WTC11 (cell line): Measurements from ENCODE around the gene HACD1. TPM values are rescaled to one million over a fixed set of nuclear protein-coding genes. Genes with fewer than 3 reads are reported as not detected.

Source experiments
- ATAC-seq: fragments of 200-7000 bp; cut with Tn5 transposase; 2 replicates; pipeline ENCODE4 v1.10.0; 2021; ENCODE audit warnings: mild to moderate bottlenecking, moderate library complexity
- CTCF ChIA-PET: fragments of 300-600 bp; sonication (Branson Sonifier 250); formaldehyde crosslinking; loops from one replicate; lab custom pipeline; 2021; ENCODE audit warnings: antibody characterized with exemption; lab: Charles Lee
- POLR2A ChIA-PET: fragments of 350-600 bp; sonication (Branson Sonifier 250); formaldehyde crosslinking; loops from one replicate; lab custom pipeline; 2021; ENCODE audit warnings: antibody characterized with exemption; lab: Charles Lee
- DNase-seq: peaks from one replicate; pipeline ENCODE4 v3.0.0; 2021; ENCODE audit warnings: low spot score
- H3K27ac Mint-ChIP-seq: 2 replicates; pipeline ENCODE4 v1.8.0; 2021; ENCODE audit warnings: mixed read lengths
- H3K27me3 Mint-ChIP-seq: 2 replicates; pipeline ENCODE4 v1.8.0; 2021; ENCODE audit warnings: low read depth, mild to moderate bottlenecking, moderate library complexity, mixed read lengths
- H3K36me3 Mint-ChIP-seq: 2 replicates; pipeline ENCODE4 v1.8.0; 2021; ENCODE audit warnings: mixed read lengths
- H3K4me1 Mint-ChIP-seq: 2 replicates; pipeline ENCODE4 v1.8.0; 2022; ENCODE audit warnings: mixed read lengths
- H3K4me3 Mint-ChIP-seq: 2 replicates; pipeline ENCODE4 v1.8.0; 2021; ENCODE audit warnings: mild to moderate bottlenecking, moderate library complexity, mixed read lengths
- H3K9me3 Mint-ChIP-seq: 2 replicates; pipeline ENCODE4 v1.8.0; 2021; ENCODE audit warnings: mixed read lengths
- CBFB ChIP-seq: sonication (generic); formaldehyde crosslinking; IDR thresholded peaks from 2 replicates; pipeline ENCODE4 v1.8.1; 2022; ENCODE audit warnings: mild to moderate bottlenecking, low read depth, missing genetic modification reagents
- CREB1 ChIP-seq: sonication (generic); formaldehyde crosslinking; IDR thresholded peaks from 2 replicates; pipeline ENCODE4 v1.8.0; 2023; ENCODE audit warnings: mild to moderate bottlenecking, missing genetic modification reagents
- ELF4 ChIP-seq: sonication (generic); formaldehyde crosslinking; IDR thresholded peaks from 2 replicates; pipeline ENCODE4 v1.8.1; 2022; ENCODE audit warnings: low read depth, mild to moderate bottlenecking, moderate library complexity, missing genetic modification reagents
- FOXJ3 ChIP-seq: sonication (generic); formaldehyde crosslinking; IDR thresholded peaks from 2 replicates; pipeline ENCODE4 v1.9.0; 2021; ENCODE audit warnings: missing genetic modification reagents, mild to moderate bottlenecking, borderline replicate concordance
- GTF2I ChIP-seq: fragments of 250-450 bp; sonication (Bioruptor Pico); conservative IDR thresholded peaks from 2 replicates; pipeline ENCODE4 v1.4.0; 2021; ENCODE audit warnings: mild to moderate bottlenecking
- JUN ChIP-seq: sonication (generic); formaldehyde crosslinking; IDR thresholded peaks from 2 replicates; pipeline ENCODE4 v1.8.0; 2023; ENCODE audit warnings: mild to moderate bottlenecking, missing genetic modification reagents
- MXD4 ChIP-seq: fragments of 250-450 bp; sonication (Bioruptor Pico); IDR thresholded peaks from 2 replicates; pipeline ENCODE4 v1.8.0; 2021; ENCODE audit warnings: mild to moderate bottlenecking, moderate library complexity, borderline replicate concordance
- NFATC4 ChIP-seq: fragments of 250-450 bp; sonication (Bioruptor Pico); IDR thresholded peaks from 2 replicates; pipeline ENCODE4 v1.9.0; 2021; ENCODE audit warnings: mild to moderate bottlenecking
- NR3C1 ChIP-seq: sonication (generic); formaldehyde crosslinking; conservative IDR thresholded peaks from 2 replicates; pipeline ENCODE4 v1.8.1; 2023; ENCODE audit warnings: low read depth, mild to moderate bottlenecking, missing genetic modification reagents
- RORB ChIP-seq: fragments of 250-450 bp; sonication (Bioruptor Pico); IDR thresholded peaks from 2 replicates; pipeline ENCODE4 v1.9.0; 2021; ENCODE audit warnings: mild to moderate bottlenecking
- SOX15 ChIP-seq: fragments of 250-450 bp; sonication (Bioruptor Pico); IDR thresholded peaks from 2 replicates; pipeline ENCODE4 v1.9.0; 2021; ENCODE audit warnings: mild to moderate bottlenecking
- TEAD1 ChIP-seq: sonication (generic); formaldehyde crosslinking; IDR thresholded peaks from 2 replicates; pipeline ENCODE4 v1.8.0; 2022; ENCODE audit warnings: mild to moderate bottlenecking, missing genetic modification reagents
- TP53 ChIP-seq: sonication (generic); formaldehyde crosslinking; IDR thresholded peaks from 2 replicates; pipeline ENCODE4 v1.8.1; 2023; ENCODE audit warnings: mild to moderate bottlenecking, missing genetic modification reagents
- ZNF121 ChIP-seq: sonication (generic); formaldehyde crosslinking; IDR thresholded peaks from 2 replicates; pipeline ENCODE4 v1.8.0; 2023; ENCODE audit warnings: missing genetic modification reagents
- ZNF232 ChIP-seq: sonication (generic); formaldehyde crosslinking; IDR thresholded peaks from 2 replicates; pipeline ENCODE4 v1.8.0; 2022; ENCODE audit warnings: mild to moderate bottlenecking, missing genetic modification reagents
- total RNA-seq: library from RNA; stranded (reverse); gene quantifications from 3 replicates; pipeline ENCODE4 v1.2.3, GENCODE V29; 2021
- TF ChIP-seq, protein P1 (sequence below): sonication (generic); formaldehyde crosslinking; IDR thresholded peaks from 2 replicates; pipeline ENCODE4 v1.8.1; 2023; ENCODE audit warnings: mild to moderate bottlenecking, missing genetic modification reagents, borderline replicate concordance
- TF ChIP-seq, protein P2 (sequence below): sonication (generic); formaldehyde crosslinking; IDR thresholded peaks from 2 replicates; pipeline ENCODE4 v1.8.0; 2022; ENCODE audit warnings: missing genetic modification reagents
- TF ChIP-seq, protein P3 (sequence below): sonication (generic); formaldehyde crosslinking; IDR thresholded peaks from 2 replicates; pipeline ENCODE4 v1.8.1; 2022; ENCODE audit warnings: mild to moderate bottlenecking, moderate library complexity, missing genetic modification reagents
- TF ChIP-seq, protein P4 (sequence below): sonication (generic); formaldehyde crosslinking; IDR thresholded peaks from 2 replicates; pipeline ENCODE4 v1.8.0; 2022; ENCODE audit warnings: mild to moderate bottlenecking, missing genetic modification reagents

The HACD1 gene
- total RNA-seq, 1 experiment from 2014 or later = 18.6 TPM

DNA sequence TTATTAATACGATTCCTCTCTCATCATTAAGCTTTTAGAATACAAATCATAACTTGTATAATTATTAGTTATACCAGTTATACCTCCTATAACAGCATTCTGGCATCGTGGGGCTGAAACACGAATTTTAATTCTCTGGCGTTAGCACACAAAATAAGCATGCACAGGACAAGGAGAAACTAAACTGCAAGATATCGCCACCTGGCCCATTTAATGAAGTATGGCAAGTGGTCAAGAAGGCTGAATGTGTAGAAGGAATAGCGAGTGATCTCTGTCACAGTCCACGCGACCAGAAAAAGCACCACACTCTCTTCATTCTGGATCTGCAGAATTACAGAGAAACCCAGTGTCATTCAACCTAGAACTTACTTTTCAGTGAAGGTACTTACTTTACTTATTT is 18.1 kb downstream of the HACD1 start (continued):
- TF ChIP-seq, protein P1, sequence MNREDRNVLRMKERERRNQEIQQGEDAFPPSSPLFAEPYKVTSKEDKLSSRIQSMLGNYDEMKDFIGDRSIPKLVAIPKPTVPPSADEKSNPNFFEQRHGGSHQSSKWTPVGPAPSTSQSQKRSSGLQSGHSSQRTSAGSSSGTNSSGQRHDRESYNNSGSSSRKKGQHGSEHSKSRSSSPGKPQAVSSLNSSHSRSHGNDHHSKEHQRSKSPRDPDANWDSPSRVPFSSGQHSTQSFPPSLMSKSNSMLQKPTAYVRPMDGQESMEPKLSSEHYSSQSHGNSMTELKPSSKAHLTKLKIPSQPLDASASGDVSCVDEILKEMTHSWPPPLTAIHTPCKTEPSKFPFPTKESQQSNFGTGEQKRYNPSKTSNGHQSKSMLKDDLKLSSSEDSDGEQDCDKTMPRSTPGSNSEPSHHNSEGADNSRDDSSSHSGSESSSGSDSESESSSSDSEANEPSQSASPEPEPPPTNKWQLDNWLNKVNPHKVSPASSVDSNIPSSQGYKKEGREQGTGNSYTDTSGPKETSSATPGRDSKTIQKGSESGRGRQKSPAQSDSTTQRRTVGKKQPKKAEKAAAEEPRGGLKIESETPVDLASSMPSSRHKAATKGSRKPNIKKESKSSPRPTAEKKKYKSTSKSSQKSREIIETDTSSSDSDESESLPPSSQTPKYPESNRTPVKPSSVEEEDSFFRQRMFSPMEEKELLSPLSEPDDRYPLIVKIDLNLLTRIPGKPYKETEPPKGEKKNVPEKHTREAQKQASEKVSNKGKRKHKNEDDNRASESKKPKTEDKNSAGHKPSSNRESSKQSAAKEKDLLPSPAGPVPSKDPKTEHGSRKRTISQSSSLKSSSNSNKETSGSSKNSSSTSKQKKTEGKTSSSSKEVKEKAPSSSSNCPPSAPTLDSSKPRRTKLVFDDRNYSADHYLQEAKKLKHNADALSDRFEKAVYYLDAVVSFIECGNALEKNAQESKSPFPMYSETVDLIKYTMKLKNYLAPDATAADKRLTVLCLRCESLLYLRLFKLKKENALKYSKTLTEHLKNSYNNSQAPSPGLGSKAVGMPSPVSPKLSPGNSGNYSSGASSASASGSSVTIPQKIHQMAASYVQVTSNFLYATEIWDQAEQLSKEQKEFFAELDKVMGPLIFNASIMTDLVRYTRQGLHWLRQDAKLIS (CRISPR knock-in tag) = no peak
- TF ChIP-seq, protein P2, sequence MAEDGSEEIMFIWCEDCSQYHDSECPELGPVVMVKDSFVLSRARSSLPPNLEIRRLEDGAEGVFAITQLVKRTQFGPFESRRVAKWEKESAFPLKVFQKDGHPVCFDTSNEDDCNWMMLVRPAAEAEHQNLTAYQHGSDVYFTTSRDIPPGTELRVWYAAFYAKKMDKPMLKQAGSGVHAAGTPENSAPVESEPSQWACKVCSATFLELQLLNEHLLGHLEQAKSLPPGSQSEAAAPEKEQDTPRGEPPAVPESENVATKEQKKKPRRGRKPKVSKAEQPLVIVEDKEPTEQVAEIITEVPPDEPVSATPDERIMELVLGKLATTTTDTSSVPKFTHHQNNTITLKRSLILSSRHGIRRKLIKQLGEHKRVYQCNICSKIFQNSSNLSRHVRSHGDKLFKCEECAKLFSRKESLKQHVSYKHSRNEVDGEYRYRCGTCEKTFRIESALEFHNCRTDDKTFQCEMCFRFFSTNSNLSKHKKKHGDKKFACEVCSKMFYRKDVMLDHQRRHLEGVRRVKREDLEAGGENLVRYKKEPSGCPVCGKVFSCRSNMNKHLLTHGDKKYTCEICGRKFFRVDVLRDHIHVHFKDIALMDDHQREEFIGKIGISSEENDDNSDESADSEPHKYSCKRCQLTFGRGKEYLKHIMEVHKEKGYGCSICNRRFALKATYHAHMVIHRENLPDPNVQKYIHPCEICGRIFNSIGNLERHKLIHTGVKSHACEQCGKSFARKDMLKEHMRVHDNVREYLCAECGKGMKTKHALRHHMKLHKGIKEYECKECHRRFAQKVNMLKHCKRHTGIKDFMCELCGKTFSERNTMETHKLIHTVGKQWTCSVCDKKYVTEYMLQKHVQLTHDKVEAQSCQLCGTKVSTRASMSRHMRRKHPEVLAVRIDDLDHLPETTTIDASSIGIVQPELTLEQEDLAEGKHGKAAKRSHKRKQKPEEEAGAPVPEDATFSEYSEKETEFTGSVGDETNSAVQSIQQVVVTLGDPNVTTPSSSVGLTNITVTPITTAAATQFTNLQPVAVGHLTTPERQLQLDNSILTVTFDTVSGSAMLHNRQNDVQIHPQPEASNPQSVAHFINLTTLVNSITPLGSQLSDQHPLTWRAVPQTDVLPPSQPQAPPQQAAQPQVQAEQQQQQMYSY (CRISPR knock-in tag) = no peak
- TF ChIP-seq ZNF232 (CRISPR knock-in tag) (no peak), ZNF121 (CRISPR knock-in tag) (no peak), JUN (no peak)
- TF ChIP-seq, protein P3, sequence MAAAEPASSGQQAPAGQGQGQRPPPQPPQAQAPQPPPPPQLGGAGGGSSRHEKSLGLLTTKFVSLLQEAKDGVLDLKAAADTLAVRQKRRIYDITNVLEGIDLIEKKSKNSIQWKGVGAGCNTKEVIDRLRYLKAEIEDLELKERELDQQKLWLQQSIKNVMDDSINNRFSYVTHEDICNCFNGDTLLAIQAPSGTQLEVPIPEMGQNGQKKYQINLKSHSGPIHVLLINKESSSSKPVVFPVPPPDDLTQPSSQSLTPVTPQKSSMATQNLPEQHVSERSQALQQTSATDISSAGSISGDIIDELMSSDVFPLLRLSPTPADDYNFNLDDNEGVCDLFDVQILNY = no peak
- TF ChIP-seq, protein P4, sequence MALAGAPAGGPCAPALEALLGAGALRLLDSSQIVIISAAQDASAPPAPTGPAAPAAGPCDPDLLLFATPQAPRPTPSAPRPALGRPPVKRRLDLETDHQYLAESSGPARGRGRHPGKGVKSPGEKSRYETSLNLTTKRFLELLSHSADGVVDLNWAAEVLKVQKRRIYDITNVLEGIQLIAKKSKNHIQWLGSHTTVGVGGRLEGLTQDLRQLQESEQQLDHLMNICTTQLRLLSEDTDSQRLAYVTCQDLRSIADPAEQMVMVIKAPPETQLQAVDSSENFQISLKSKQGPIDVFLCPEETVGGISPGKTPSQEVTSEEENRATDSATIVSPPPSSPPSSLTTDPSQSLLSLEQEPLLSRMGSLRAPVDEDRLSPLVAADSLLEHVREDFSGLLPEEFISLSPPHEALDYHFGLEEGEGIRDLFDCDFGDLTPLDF = no peak

DNA sequence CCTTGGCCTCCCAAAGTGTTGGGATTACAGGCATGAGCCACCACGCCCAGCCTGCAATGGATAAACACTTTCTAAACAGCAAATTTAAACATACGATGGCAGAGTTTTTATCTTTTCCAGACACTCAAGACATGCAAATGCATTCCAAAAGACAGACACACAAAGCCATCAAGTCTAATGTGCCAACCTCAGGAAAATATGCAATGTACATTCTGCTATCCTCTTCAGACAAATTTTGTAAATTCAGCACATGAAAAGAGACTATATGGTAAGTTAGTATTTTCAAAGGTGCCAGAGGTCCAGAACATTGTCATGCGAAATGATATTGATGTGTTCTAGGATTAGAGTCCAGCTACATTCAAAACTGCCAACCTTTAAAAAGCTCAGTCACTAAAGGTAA is 19.8 kb downstream of the HACD1 start:
- no peak for DNase-seq
- TF ChIP-seq FOXJ3 (CRISPR knock-in tag) (no peak), CBFB (no peak), NFATC4 (CRISPR knock-in tag) (no peak), RORB (CRISPR knock-in tag) (no peak), ZNF232 (CRISPR knock-in tag) (no peak), NR3C1 (CRISPR knock-in tag) (no peak), SOX15 (CRISPR knock-in tag) (no peak), GTF2I (CRISPR knock-in tag) (no peak), TEAD1 (no peak), TP53 (no peak), CREB1 (no peak), MXD4 (no peak), ZNF121 (CRISPR knock-in tag) (no peak), ELF4 (CRISPR knock-in tag) (no peak)
- Mint-ChIP-seq H3K27ac (no peak overlapping the region), H3K4me1 (no peaks in the 10 kb centered on the region), H3K4me3 (no peak overlapping the region), H3K9me3 (no peaks in the 10 kb centered on the region), H3K27me3 (no peaks in the 10 kb centered on the region), H3K36me3 (no peaks in the 10 kb centered on the region; the same call in 1 of the 2 replicates)
- ChIA-PET CTCF (no interaction called here), POLR2A (interaction anchor here (0.6 kb wide), 1 partner anchor 103 kb away, joined by 4 read pairs; no protein-coding TSS in a partner anchor)
- ATAC-seq = no peak
